SK-N-SH (cell line): ENCODE measurements around the gene USF3.

Experiments
- FOXM1 ChIP-seq: IDR thresholded peaks from 2 replicates; pipeline ENCODE4 v1.4.0; 2012; ENCODE audit warnings: low read depth, mild to moderate bottlenecking
- POLR2AphosphoS5 ChIP-seq: IDR thresholded peaks from 2 replicates; pipeline ENCODE4 v1.6.1; 2012; ENCODE audit warnings: low read depth, low read length
- TEAD4 ChIP-seq: IDR thresholded peaks from 2 replicates; pipeline ENCODE4 v1.4.0; 2012; ENCODE audit warnings: mild to moderate bottlenecking, borderline replicate concordance; ENCODE audit not compliant: insufficient read depth
- TF ChIP-seq, protein P1 (sequence below): fragments of 200-600 bp; sonication (generic); IDR thresholded peaks from 2 replicates; pipeline ENCODE4 v1.6.1; 2017; ENCODE audit warnings: antibody characterized with exemption, mild to moderate bottlenecking, moderate library complexity

DNA sequence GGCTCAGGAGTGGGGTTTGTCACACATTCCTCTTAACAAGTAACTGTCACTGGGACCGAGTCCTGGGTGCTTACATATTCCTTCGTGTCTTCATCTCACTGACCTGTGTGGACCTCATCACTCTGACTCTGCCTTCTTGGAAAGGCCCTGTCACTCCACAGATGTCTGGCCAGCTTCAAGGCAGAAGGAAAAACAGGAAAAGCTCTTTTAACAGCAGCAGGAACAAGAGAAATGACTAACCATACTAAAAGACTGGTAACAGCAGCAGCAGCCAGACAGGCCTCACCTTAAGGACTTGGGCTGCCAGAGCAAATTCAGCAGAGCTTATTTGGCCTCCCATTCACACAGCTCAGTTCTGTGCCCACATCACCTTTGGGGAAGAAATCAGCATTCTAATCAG, 68.1 kb downstream of the USF3 start:
- TF ChIP-seq POLR2AphosphoS5 (no peak), FOXM1 (no peak), TEAD4 (no peak)
- TF ChIP-seq, protein P1, sequence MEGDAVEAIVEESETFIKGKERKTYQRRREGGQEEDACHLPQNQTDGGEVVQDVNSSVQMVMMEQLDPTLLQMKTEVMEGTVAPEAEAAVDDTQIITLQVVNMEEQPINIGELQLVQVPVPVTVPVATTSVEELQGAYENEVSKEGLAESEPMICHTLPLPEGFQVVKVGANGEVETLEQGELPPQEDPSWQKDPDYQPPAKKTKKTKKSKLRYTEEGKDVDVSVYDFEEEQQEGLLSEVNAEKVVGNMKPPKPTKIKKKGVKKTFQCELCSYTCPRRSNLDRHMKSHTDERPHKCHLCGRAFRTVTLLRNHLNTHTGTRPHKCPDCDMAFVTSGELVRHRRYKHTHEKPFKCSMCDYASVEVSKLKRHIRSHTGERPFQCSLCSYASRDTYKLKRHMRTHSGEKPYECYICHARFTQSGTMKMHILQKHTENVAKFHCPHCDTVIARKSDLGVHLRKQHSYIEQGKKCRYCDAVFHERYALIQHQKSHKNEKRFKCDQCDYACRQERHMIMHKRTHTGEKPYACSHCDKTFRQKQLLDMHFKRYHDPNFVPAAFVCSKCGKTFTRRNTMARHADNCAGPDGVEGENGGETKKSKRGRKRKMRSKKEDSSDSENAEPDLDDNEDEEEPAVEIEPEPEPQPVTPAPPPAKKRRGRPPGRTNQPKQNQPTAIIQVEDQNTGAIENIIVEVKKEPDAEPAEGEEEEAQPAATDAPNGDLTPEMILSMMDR: no peak
